Measurements from ENCODE around the gene STXBP1.
A peak's percentile ranks its signal among the peaks of the same experiment; 100 is the strongest.

Gene STXBP1

DNA sequence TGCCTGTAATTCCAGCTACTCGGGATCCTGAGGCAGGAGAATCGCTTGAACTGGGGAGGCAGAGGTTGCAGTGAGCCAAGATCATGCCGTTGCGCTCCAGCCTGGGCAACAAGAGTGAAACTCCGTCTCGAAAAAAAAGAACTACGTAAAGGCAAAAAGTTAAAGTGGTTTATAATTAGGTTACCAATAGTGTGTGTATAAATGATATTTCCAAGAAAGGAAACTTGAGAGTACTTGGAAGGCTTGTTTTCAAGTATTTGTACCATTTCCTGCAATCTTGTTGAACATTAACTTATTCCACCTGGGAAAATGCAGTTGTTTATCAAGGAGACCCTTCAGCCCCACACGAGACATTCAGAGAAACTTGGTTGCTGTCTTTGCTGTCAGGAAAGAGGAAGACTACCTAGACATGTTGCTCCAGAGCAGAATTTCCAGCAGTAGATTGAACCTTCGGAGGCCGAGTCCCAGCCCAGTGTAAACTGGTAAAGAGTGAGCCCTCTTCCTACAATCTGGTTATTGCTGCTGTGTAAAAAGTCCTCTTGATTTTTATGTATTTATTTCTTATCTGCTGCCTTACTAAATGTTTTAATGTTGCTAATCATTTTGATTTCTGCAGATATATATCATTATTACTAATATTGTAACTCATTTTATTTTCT, 30.1 kb downstream of the STXBP1 start:
- peaks cover 0 to 4% (median 0%) of the 10 kb centered on the region in 5 experiments for H3K27me3 ChIP-seq (replicated peaks in 2 of 5; ENCODE audit: control insufficient read depth in 4 of 5, insufficient read depth in 5 of 5, low read length in 4 of 5)
- ChIA-PET POLR2A (no interaction called here), CTCF (interaction anchor here (0.7 kb wide), 1 partner anchor 11 kb away, joined by 3 read pairs; no protein-coding TSS in a partner anchor)
- 100% methylated on average over 6 of the region's 10 CpGs for WGBS (ENCODE audit: insufficient coverage)
- no peak for DNase-seq
- no peaks in the 10 kb centered on the region for H3K9me3 ChIP-seq (ENCODE audit: control extremely low read depth in 1 of 5, control insufficient read depth in 4 of 5, insufficient read depth in 2 of 5, low read depth in 1 of 5, low read length in 4 of 5)
- H3K27ac ChIP-seq (ENCODE audit: insufficient read depth in 1 of 2, low read depth in 1 of 2, low read length in 2 of 2, poor library complexity in 1 of 2, severe bottlenecking in 2 of 2) = no peak overlapping the region
- no peak overlapping the region for H3K4me3 ChIP-seq (ENCODE audit: control insufficient read depth in 1 of 7, extremely low read depth in 1 of 7, insufficient read depth in 4 of 7, low read depth in 2 of 7, low read length in 6 of 7)
- no peaks in the 10 kb centered on the region for H3K4me1 ChIP-seq (ENCODE audit: control extremely low read depth in 1 of 4, control insufficient read depth in 4 of 4, insufficient read depth in 4 of 4, low read length in 3 of 4)
- H3K36me3 ChIP-seq (ENCODE audit: control insufficient read depth in 4 of 4, insufficient read depth in 4 of 4, low read length in 3 of 4) = no peaks in the 10 kb centered on the region

DNA sequence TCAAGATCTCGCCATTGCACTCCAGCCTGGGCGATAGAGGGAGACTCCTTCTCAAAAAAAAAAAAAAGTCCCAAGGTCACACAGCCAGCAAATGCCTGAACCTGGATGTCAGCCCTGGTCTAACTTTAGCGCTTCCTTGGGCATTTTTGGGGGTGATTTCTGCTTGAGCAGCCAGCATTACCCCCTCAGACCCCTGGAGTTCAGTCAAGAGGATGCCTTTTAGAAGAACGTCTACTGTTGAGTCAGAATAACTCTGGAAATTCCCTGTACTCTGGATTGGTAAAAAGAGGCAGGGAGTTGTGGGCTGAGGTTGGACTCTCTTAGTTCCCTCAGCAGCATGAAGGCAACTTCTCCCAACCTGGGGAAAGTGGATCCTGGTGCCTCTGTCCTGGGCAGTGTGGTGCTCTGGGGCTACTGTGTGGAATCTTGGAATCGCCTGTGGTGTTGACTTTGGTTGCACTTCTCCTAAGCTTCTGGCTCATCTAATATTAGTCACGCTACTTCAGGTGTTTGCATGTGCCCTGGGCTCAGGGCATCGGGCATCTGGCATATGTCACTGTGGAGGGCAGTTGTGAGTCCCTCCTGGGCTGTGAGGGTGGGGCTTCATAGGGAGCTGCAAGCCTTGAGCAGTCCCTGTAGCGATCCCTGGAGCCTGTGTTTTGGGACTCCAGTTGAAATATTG, 32.2 kb downstream of the STXBP1 start:
- no peak for DNase-seq
- 98% methylated on average over 6 of the region's 8 CpGs for WGBS (ENCODE audit: insufficient coverage)
- H3K36me3 ChIP-seq (ENCODE audit: control insufficient read depth in 4 of 4, insufficient read depth in 4 of 4, low read length in 3 of 4) = no peaks in the 10 kb centered on the region
- POLR2A ChIA-PET = no interaction called here
- no peak overlapping the region for H3K4me3 ChIP-seq (ENCODE audit: control insufficient read depth in 1 of 7, extremely low read depth in 1 of 7, insufficient read depth in 4 of 7, low read depth in 2 of 7, low read length in 6 of 7)
- no peaks in the 10 kb centered on the region for H3K9me3 ChIP-seq (ENCODE audit: control extremely low read depth in 1 of 5, control insufficient read depth in 4 of 5, insufficient read depth in 2 of 5, low read depth in 1 of 5, low read length in 4 of 5)
- H3K27ac ChIP-seq (ENCODE audit: insufficient read depth in 1 of 2, low read depth in 1 of 2, low read length in 2 of 2, poor library complexity in 1 of 2, severe bottlenecking in 2 of 2) = no peak overlapping the region
- no peaks in the 10 kb centered on the region for H3K4me1 ChIP-seq (ENCODE audit: control extremely low read depth in 1 of 4, control insufficient read depth in 4 of 4, insufficient read depth in 4 of 4, low read length in 3 of 4)
- CTCF ChIA-PET = no interaction called here
- peaks cover 0 to 4% (median 0%) of the 10 kb centered on the region in 5 experiments for H3K27me3 ChIP-seq (replicated peaks in 2 of 5; ENCODE audit: control insufficient read depth in 4 of 5, insufficient read depth in 5 of 5, low read length in 4 of 5)

DNA sequence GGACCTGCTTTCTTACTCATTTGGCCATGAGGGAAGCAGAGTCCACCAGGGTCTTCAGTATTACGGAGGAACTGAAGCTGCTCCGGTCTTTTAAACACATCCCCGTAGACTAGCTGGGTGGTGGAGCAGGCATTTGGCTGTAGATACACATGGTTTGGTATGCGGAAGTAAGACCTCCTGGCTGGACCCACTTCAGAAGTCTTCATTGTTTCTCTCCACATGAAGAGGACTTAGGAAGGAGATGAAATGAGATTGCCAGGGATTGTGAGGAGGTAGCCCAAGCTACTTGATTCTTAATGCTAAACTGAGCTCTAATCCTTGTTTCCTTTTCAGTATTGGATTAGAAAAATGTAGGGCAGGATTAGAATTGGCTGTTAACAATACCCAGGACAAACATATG, 32.9 kb downstream of the STXBP1 start:
- CTCF ChIA-PET = interaction anchor here (1.7 kb wide), 1 partner anchor 27 kb away, joined by 4 read pairs; no protein-coding TSS in a partner anchor

DNA sequence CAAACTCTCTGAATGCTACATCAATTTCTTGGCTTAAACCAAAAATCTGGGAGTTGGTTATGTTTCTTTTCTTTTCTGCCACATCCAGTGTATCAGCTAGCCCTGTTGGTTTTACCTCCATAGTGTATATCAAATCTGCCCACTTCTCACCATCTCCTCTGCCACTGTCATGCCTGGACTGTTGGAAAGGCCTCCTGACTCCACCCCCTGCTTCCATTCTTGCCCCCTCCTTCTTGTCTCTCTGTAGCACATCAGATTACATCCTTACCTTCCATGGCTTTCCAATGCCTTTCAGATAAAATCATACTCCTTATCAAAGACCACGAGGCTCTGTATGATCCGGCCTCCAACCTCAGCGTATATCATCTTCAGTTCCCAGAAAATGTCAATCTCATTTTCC, 35.4 kb downstream of the STXBP1 start:
- H3K4me3 ChIP-seq (ENCODE audit: control insufficient read depth in 1 of 7, extremely low read depth in 1 of 7, insufficient read depth in 4 of 7, low read depth in 2 of 7, low read length in 6 of 7) = no peak overlapping the region
- no peak for DNase-seq
- WGBS (ENCODE audit: insufficient coverage) = 89% methylated on average over 3 of the region's 3 CpGs
- ChIA-PET CTCF (no interaction called here), POLR2A (no interaction called here)
- H3K27me3 ChIP-seq (replicated peaks in 2 of 5; ENCODE audit: control insufficient read depth in 4 of 5, insufficient read depth in 5 of 5, low read length in 4 of 5) = peaks cover 0 to 4% (median 0%) of the 10 kb centered on the region in 5 experiments
- H3K36me3 ChIP-seq (ENCODE audit: control insufficient read depth in 4 of 4, insufficient read depth in 4 of 4, low read length in 3 of 4) = no peaks in the 10 kb centered on the region
- peaks cover 10 to 16% (median 14%) of the 10 kb centered on the region in 4 experiments for H3K4me1 ChIP-seq (ENCODE audit: control extremely low read depth in 1 of 4, control insufficient read depth in 4 of 4, insufficient read depth in 4 of 4, low read length in 3 of 4)
- no peak overlapping the region for H3K27ac ChIP-seq (ENCODE audit: insufficient read depth in 1 of 2, low read depth in 1 of 2, low read length in 2 of 2, poor library complexity in 1 of 2, severe bottlenecking in 2 of 2)
- H3K9me3 ChIP-seq (ENCODE audit: control extremely low read depth in 1 of 5, control insufficient read depth in 4 of 5, insufficient read depth in 2 of 5, low read depth in 1 of 5, low read length in 4 of 5) = no peaks in the 10 kb centered on the region

More for the DNA sequence above, 32.9 kb downstream of the STXBP1 start:
- Histone ChIP-seq H3K27me3 (replicated peaks in 2 of 5; ENCODE audit: control insufficient read depth in 4 of 5, insufficient read depth in 5 of 5, low read length in 4 of 5) (peaks cover 0 to 4% (median 0%) of the 10 kb centered on the region in 5 experiments), H3K9me3 (ENCODE audit: control extremely low read depth in 1 of 5, control insufficient read depth in 4 of 5, insufficient read depth in 2 of 5, low read depth in 1 of 5, low read length in 4 of 5) (no peaks in the 10 kb centered on the region), H3K4me3 (ENCODE audit: control insufficient read depth in 1 of 7, extremely low read depth in 1 of 7, insufficient read depth in 4 of 7, low read depth in 2 of 7, low read length in 6 of 7) (no peak overlapping the region), H3K4me1 (ENCODE audit: control extremely low read depth in 1 of 4, control insufficient read depth in 4 of 4, insufficient read depth in 4 of 4, low read length in 3 of 4) (no peaks in the 10 kb centered on the region), H3K36me3 (ENCODE audit: control insufficient read depth in 4 of 4, insufficient read depth in 4 of 4, low read length in 3 of 4) (no peaks in the 10 kb centered on the region), H3K27ac (ENCODE audit: insufficient read depth in 1 of 2, low read depth in 1 of 2, low read length in 2 of 2, poor library complexity in 1 of 2, severe bottlenecking in 2 of 2) (no peak overlapping the region)
- POLR2A ChIA-PET = interaction anchor here (0.8 kb wide), 1 partner anchor 117 kb away, joined by 3 read pairs; no protein-coding TSS in a partner anchor
- WGBS (ENCODE audit: insufficient coverage) = 93% methylated on average over 3 of the region's 4 CpGs
- no peak for DNase-seq

DNA sequence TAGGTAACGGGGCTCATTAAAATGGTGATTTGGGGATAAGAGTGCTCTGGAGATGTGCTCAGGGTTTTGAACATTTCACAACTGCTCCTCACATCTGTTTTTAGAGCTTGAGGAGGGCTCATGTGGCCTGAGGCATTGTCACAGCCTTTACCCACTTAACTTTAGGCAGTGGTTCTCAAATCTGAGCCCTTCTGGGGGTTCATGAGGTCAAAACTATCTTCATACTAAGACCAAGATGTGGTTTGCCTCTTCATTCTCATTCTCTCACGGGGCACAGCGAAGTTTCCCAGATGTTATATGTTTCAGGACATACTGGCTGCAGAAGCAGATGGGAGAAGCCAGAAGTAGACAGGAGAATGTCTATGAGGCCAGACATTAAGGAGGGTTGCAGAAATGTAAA, 38.4 kb downstream of the STXBP1 start:
- Histone ChIP-seq H3K27me3 (replicated peaks in 2 of 5; ENCODE audit: control insufficient read depth in 4 of 5, insufficient read depth in 5 of 5, low read length in 4 of 5) (peaks cover 0 to 2% (median 0%) of the 10 kb centered on the region in 5 experiments), H3K4me3 (ENCODE audit: control insufficient read depth in 1 of 7, extremely low read depth in 1 of 7, insufficient read depth in 4 of 7, low read depth in 2 of 7, low read length in 6 of 7) (no peak overlapping the region), H3K36me3 (ENCODE audit: control insufficient read depth in 4 of 4, insufficient read depth in 4 of 4, low read length in 3 of 4) (peaks cover 0 to 3% (median 0%) of the 10 kb centered on the region in 4 experiments), H3K9me3 (ENCODE audit: control extremely low read depth in 1 of 5, control insufficient read depth in 4 of 5, insufficient read depth in 2 of 5, low read depth in 1 of 5, low read length in 4 of 5) (no peaks in the 10 kb centered on the region), H3K27ac (ENCODE audit: insufficient read depth in 1 of 2, low read depth in 1 of 2, low read length in 2 of 2, poor library complexity in 1 of 2, severe bottlenecking in 2 of 2) (no peak overlapping the region), H3K4me1 (ENCODE audit: control extremely low read depth in 1 of 4, control insufficient read depth in 4 of 4, insufficient read depth in 4 of 4, low read length in 3 of 4) (peaks cover 10 to 19% (median 16%) of the 10 kb centered on the region in 4 experiments)
- no peak for DNase-seq
- CTCF ChIA-PET = interaction anchor here (0.6 to 1.3 kb wide), 3 partner anchors 14 to 873 kb away, joined by 3 read pairs; no protein-coding TSS in a partner anchor
- POLR2A ChIA-PET = no interaction called here
- no CpG with 5 or more reads among the region's 3 CpGs for WGBS (ENCODE audit: insufficient coverage)

DNA sequence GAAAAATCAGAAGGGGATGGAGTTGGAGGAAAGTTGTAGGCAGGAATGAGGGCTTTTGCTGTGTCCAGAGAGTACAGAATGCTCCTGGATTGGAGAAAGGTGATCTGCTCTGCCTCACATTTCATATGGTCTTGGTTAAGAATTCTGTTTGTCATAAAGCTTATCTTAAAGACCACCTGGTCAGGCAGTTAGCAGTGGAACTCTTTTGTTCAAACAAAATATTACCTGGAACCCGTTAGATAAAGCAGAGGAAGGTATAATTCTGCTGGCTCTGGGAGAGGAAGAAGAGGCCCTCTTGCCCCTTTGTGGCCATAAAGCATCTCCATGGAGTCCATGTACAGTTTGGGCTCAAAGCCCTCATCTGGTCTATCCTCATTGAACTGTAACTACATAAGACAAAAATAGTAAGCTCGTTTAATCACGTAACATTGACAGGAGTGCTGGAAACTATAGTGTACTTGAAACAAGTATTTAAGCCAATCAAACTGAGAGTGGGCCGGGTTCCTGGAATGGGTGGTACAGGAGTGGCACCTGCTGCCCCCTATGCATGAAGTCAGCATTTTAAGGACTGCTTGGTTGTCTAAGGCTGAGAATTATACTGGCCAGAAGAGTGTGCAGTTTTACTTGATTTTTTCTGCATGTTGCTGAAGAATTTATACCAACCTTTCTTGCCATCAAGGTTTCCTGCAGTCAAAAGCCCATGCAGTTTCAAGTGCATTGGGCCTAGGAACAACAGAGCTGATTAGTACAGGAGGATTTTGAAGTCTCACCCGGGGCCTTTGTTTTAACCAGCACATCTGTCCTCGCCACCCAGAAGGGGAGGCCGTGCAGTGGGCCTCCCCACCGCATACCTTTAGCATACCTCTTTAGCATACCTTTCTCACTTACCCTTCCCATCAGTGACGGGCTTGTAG, 39.9 kb downstream of the STXBP1 start:
- Histone ChIP-seq H3K4me1 (ENCODE audit: control extremely low read depth in 1 of 4, control insufficient read depth in 4 of 4, insufficient read depth in 4 of 4, low read length in 3 of 4) (peaks cover 10 to 19% (median 16%) of the 10 kb centered on the region in 4 experiments), H3K4me3 (ENCODE audit: control insufficient read depth in 1 of 7, extremely low read depth in 1 of 7, insufficient read depth in 4 of 7, low read depth in 2 of 7, low read length in 6 of 7) (peak overlapping the region in 1 of 7 experiments; percentile 4), H3K27ac (ENCODE audit: insufficient read depth in 1 of 2, low read depth in 1 of 2, low read length in 2 of 2, poor library complexity in 1 of 2, severe bottlenecking in 2 of 2) (peak overlapping the region in 1 of 2 experiments; percentile 57), H3K27me3 (replicated peaks in 2 of 5; ENCODE audit: control insufficient read depth in 4 of 5, insufficient read depth in 5 of 5, low read length in 4 of 5) (no peaks in the 10 kb centered on the region), H3K36me3 (ENCODE audit: control insufficient read depth in 4 of 4, insufficient read depth in 4 of 4, low read length in 3 of 4) (peaks cover 0 to 3% (median 0%) of the 10 kb centered on the region in 4 experiments), H3K9me3 (ENCODE audit: control extremely low read depth in 1 of 5, control insufficient read depth in 4 of 5, insufficient read depth in 2 of 5, low read depth in 1 of 5, low read length in 4 of 5) (no peaks in the 10 kb centered on the region)
- POLR2A ChIA-PET = interaction anchor here (1.7 kb wide), 1 partner anchor 10 kb away, joined by 5 read pairs; no protein-coding TSS in a partner anchor
- CTCF ChIA-PET = interaction anchor here (0.8 to 1.3 kb wide), 5 partner anchors 16 to 83 kb away, joined by 3 read pairs; partner anchors contain the start of gene TOR2A
- 63% methylated on average over 3 of the region's 9 CpGs for WGBS (ENCODE audit: insufficient coverage)
- peak; percentile 31 to 72 (median 47) for DNase-seq

Data from common myeloid progenitor, CD34-positive (primary cell).